Left ventricle myocardium inferior (tissue), 1 donor: ENCODE data around the gene HAUS7. TPM values are rescaled to one million over a fixed set of nuclear protein-coding genes. Genes with fewer than 3 reads are reported as not detected.

ENCODE experiments used
- DNase-seq: peaks from one replicate; pipeline ENCODE4 v3.0.0-alpha.2; 2020
- H3K27ac ChIP-seq: fragments of 200-600 bp; replicated peaks from 2 replicates; pipeline ENCODE4 v1.8.0; 2021
- H3K27me3 ChIP-seq: fragments of 200-600 bp; 2 replicates; pipeline ENCODE4 v1.8.0; 2021; ENCODE audit warnings: low read depth
- H3K36me3 ChIP-seq: fragments of 200-600 bp; 2 replicates; pipeline ENCODE4 v1.8.0; 2021
- H3K4me1 ChIP-seq: fragments of 200-600 bp; 2 replicates; pipeline ENCODE4 v1.8.0; 2021
- H3K4me3 ChIP-seq: fragments of 200-600 bp; 2 replicates; pipeline ENCODE4 v1.8.0; 2021; ENCODE audit warnings: mild to moderate bottlenecking, moderate library complexity
- H3K9me3 ChIP-seq: fragments of 200-600 bp; replicated peaks from 2 replicates; pipeline ENCODE4 v1.8.0; 2021
- CTCF ChIP-seq: fragments of 200-600 bp; IDR thresholded peaks from 2 replicates; pipeline ENCODE4 v1.8.0; 2021; ENCODE audit warnings: antibody characterized with exemption, mild to moderate bottlenecking, borderline replicate concordance
- intact Hi-C: fragments of 100-400 bp; cut with micrococcal nuclease; formaldehyde crosslinking; loops from one replicate; pipeline ENCODE4 v1.11.0; 2022
- total RNA-seq: library from RNA; stranded (reverse); fragmentation: NEBNext Ultra II Directional; extraction: Animal tissue kit (Norgen Biotek cat#: 25700); gene quantifications from one replicate; pipeline ENCODE4 v1.2.1, GENCODE V29; 2021
- donor health status: DM: no; HTN: yes; CAD: no; lungs with severe emphysema.

Gene HAUS7
- total RNA-seq, 1 donor from 2014 or later = 17.0 TPM

GRCh38 chrX:153491918-153492317 lies 21.5 kb upstream of the HAUS7 start:
- Histone ChIP-seq H3K27ac (peak overlapping the region; percentile 52), H3K9me3 (no peaks in the 10 kb centered on the region), H3K27me3 (peaks cover 5% of the 10 kb centered on the region), H3K4me3 (no peak overlapping the region), H3K4me1 (peaks cover 23% of the 10 kb centered on the region), H3K36me3 (no peaks in the 10 kb centered on the region)
- intact Hi-C loops = no loop called here
- no peak for DNase-seq
- no peak for TF ChIP-seq CTCF

- TF ChIP-seq CTCF = no peak
- Histone ChIP-seq H3K4me3 (no peak overlapping the region), H3K27me3 (peaks cover 5% of the 10 kb centered on the region), H3K9me3 (no peaks in the 10 kb centered on the region), H3K27ac (peak overlapping the region; percentile 52), H3K4me1 (peaks cover 22% of the 10 kb centered on the region), H3K36me3 (no peaks in the 10 kb centered on the region)
- DNase-seq = no peak
- intact Hi-C loops = no loop called here
These were observed 21.1 kb upstream of the HAUS7 start for GRCh38 chrX:153491351-153491914.

GRCh38 chrX:153490217-153490930 lies 20.0 kb upstream of the HAUS7 start:
- DNase-seq = no peak
- TF ChIP-seq CTCF = no peak
- H3K27me3 ChIP-seq = no peaks in the 10 kb centered on the region
- intact Hi-C loops = no loop called here
- peak overlapping the region; percentile 52 for H3K27ac ChIP-seq
- no peaks in the 10 kb centered on the region for H3K36me3 ChIP-seq
- H3K4me3 ChIP-seq = no peak overlapping the region
- peaks cover 19% of the 10 kb centered on the region for H3K4me1 ChIP-seq
- no peaks in the 10 kb centered on the region for H3K9me3 ChIP-seq

GRCh38 chrX:153488231-153488914 lies 18.0 kb upstream of the HAUS7 start:
- no peaks in the 10 kb centered on the region for H3K27me3 ChIP-seq
- H3K4me1 ChIP-seq = peaks cover 19% of the 10 kb centered on the region
- peak overlapping the region; percentile 81 for H3K27ac ChIP-seq
- DNase-seq = peak; percentile 65
- intact Hi-C loops = no loop called here
- TF ChIP-seq CTCF = no peak
- no peaks in the 10 kb centered on the region for H3K9me3 ChIP-seq
- no peaks in the 10 kb centered on the region for H3K36me3 ChIP-seq
- no peak overlapping the region for H3K4me3 ChIP-seq

GRCh38 chrX:153487590-153488071 lies 17.3 kb upstream of the HAUS7 start:
- no peaks in the 10 kb centered on the region for H3K36me3 ChIP-seq
- peaks cover 19% of the 10 kb centered on the region for H3K4me1 ChIP-seq
- peak; percentile 41 for DNase-seq
- intact Hi-C loops = no loop called here
- H3K27me3 ChIP-seq = no peaks in the 10 kb centered on the region
- H3K9me3 ChIP-seq = no peaks in the 10 kb centered on the region
- peak overlapping the region; percentile 81 for H3K27ac ChIP-seq
- no peak overlapping the region for H3K4me3 ChIP-seq
- no peak for TF ChIP-seq CTCF
